Endodermal cell (in vitro differentiated cells): ENCODE data around the gene HECTD1. TPM values are rescaled to one million over a fixed set of nuclear protein-coding genes. Genes with fewer than 3 reads are reported as not detected.

Experiments used
- DNase-seq: peaks from one replicate; pipeline ENCODE4 v3.0.0-alpha.2; 2017
- H3K27ac ChIP-seq: 2 replicates; pipeline ENCODE4 v1.5.1; 2013; ENCODE audit warnings: mild to moderate bottlenecking, low read depth, low read length, moderate library complexity
- H3K27me3 ChIP-seq: 2 replicates; pipeline ENCODE4 v1.6.1; 2013; ENCODE audit warnings: mild to moderate bottlenecking, low read length, moderate library complexity; ENCODE audit not compliant: insufficient read depth, control insufficient read depth, poor library complexity, severe bottlenecking
- H3K36me3 ChIP-seq: 2 replicates; pipeline ENCODE4 v1.7.0; 2013; ENCODE audit warnings: mild to moderate bottlenecking, low read length, moderate library complexity; ENCODE audit not compliant: control insufficient read depth, insufficient read depth
- H3K4me1 ChIP-seq: one replicate; pipeline ENCODE4 v1.7.0; 2013; ENCODE audit warnings: low read length; ENCODE audit not compliant: control insufficient read depth, insufficient read depth
- H3K4me3 ChIP-seq: 2 replicates; pipeline ENCODE4 v1.5.1; 2013; ENCODE audit warnings: mild to moderate bottlenecking, low read length, moderate library complexity
- H3K9ac ChIP-seq: 2 replicates; pipeline ENCODE4 v1.6.1; 2013; ENCODE audit warnings: mild to moderate bottlenecking, low read length, moderate library complexity; ENCODE audit not compliant: poor library complexity, severe bottlenecking; ENCODE audit errors: extremely low read depth
- H3K9me3 ChIP-seq: 2 replicates; pipeline ENCODE4 v1.6.1; 2013; ENCODE audit warnings: mild to moderate bottlenecking, low read length, moderate library complexity; ENCODE audit not compliant: control insufficient read depth
- H3K27ac Mint-ChIP-seq: 2 replicates; pipeline ENCODE4 v1.8.0; 2020; ENCODE audit warnings: mixed read lengths
- H3K27me3 Mint-ChIP-seq: 2 replicates; pipeline ENCODE4 v1.8.0; 2021; ENCODE audit warnings: mild to moderate bottlenecking, mixed read lengths; ENCODE audit not compliant: insufficient read depth
- H3K36me3 Mint-ChIP-seq: 2 replicates; pipeline ENCODE4 v1.8.0; 2020; ENCODE audit warnings: low read depth, mixed read lengths
- H3K4me1 Mint-ChIP-seq: 2 replicates; pipeline ENCODE4 v1.8.0; 2020; ENCODE audit warnings: mixed read lengths
- H3K4me3 Mint-ChIP-seq: 2 replicates; pipeline ENCODE4 v1.8.0; 2020; ENCODE audit warnings: mild to moderate bottlenecking, moderate library complexity, mixed read lengths
- H3K9me3 Mint-ChIP-seq: 2 replicates; pipeline ENCODE4 v1.8.0; 2020; ENCODE audit warnings: mild to moderate bottlenecking, mixed read lengths
- WGBS, 2 experiments: methylation state at CpG; one replicate each; pipeline versions ENCODE4 v1.1.5 to v1.1.7; 2013; ENCODE audit warnings: missing lambda C conversion rate in 2 of 2, mixed read lengths in 1 of 2; ENCODE audit not compliant: insufficient coverage in 1 of 2, insufficient read length in 1 of 2; 5-methylcytosine and 5-hydroxymethylcytosine counted together
- total RNA-seq, 2 donors: library from RNA; stranded (reverse); fragmentation: NEBNext Ultra II Directional in 1 of 2; extraction: Animal tissue kit (Norgen Biotek cat#: 25700) in 1 of 2; gene quantifications; 2 replicates in 1 of 2; 3 replicates in 1 of 2; pipeline ENCODE4 v1.2.1, GENCODE V29; 2021
- TF ChIP-seq, protein P1 (sequence below): fragments of 200-600 bp; sonication (generic); conservative IDR thresholded peaks from 2 replicates; pipeline ENCODE4 v1.5.0; 2021; ENCODE audit warnings: antibody characterized with exemption, mild to moderate bottlenecking

Gene HECTD1
- total RNA-seq, 2 donors from 2014 or later: 118 to 132 TPM

DNA sequence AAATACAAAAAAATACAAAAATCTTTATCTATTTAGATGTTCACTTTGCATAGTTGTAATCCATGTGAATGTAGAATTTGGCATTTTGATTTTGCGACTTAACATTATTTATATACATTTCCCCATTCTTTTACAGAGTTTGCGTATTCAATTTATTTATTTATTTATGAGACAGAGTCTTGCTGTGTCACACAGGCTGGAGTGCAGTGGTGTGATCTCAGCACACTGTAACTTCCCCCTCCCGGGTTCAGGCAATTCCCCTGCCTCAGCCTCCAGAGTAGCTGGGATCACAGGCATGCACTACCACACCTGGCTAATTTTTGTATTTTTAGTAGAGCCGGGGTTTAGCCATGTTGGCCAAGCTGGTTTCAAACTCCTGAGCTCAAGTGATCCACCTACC, 156.1 kb downstream of the HECTD1 start:
- Mint-ChIP-seq H3K4me3 (no peak overlapping the region), H3K27ac (no peak overlapping the region), H3K27me3 (no peaks in the 10 kb centered on the region), H3K4me1 (peaks cover 6% of the 10 kb centered on the region), H3K36me3 (peaks cover 9% of the 10 kb centered on the region), H3K9me3 (no peaks in the 10 kb centered on the region)
- DNase-seq: no peak
- Histone ChIP-seq H3K36me3 (no peaks in the 10 kb centered on the region), H3K9me3 (no peaks in the 10 kb centered on the region), H3K9ac (no peak overlapping the region), H3K27ac (no peak overlapping the region), H3K4me3 (no peak overlapping the region), H3K4me1 (no peaks in the 10 kb centered on the region), H3K27me3 (no peaks in the 10 kb centered on the region)
- TF ChIP-seq, protein P1, sequence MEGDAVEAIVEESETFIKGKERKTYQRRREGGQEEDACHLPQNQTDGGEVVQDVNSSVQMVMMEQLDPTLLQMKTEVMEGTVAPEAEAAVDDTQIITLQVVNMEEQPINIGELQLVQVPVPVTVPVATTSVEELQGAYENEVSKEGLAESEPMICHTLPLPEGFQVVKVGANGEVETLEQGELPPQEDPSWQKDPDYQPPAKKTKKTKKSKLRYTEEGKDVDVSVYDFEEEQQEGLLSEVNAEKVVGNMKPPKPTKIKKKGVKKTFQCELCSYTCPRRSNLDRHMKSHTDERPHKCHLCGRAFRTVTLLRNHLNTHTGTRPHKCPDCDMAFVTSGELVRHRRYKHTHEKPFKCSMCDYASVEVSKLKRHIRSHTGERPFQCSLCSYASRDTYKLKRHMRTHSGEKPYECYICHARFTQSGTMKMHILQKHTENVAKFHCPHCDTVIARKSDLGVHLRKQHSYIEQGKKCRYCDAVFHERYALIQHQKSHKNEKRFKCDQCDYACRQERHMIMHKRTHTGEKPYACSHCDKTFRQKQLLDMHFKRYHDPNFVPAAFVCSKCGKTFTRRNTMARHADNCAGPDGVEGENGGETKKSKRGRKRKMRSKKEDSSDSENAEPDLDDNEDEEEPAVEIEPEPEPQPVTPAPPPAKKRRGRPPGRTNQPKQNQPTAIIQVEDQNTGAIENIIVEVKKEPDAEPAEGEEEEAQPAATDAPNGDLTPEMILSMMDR: no peak
- WGBS, 2 experiments: 96 to 100% methylated on average over 2 to 3 of the region's 4 CpGs

DNA sequence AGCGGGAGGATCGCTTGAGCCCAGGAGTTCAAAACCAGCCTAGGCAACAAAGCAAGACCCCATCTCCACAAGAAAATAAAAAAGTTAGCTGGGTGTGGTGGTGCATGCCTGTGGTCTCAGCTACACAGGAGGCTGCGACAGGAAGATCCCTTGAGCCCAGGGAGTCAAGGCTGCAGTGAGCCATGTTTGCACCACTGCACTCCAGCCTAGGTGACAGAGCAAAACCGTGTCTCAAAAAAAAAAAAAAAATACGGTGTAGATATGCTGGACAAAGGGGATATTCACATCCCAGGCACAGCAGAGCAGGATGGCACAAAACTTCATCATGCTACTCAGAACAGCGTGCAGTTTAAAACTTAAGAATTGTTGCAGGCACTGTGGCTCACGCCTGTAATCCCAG, 156.6 kb downstream of the HECTD1 start:
- Mint-ChIP-seq H3K27ac (peak overlapping the region; percentile 37), H3K9me3 (no peaks in the 10 kb centered on the region), H3K36me3 (peaks cover 9% of the 10 kb centered on the region), H3K4me3 (no peak overlapping the region), H3K4me1 (peaks cover 6% of the 10 kb centered on the region), H3K27me3 (no peaks in the 10 kb centered on the region)
- no peaks in the 10 kb centered on the region for H3K36me3 ChIP-seq
- H3K4me3 ChIP-seq: no peak overlapping the region
- no peak overlapping the region for H3K27ac ChIP-seq
- no peak for DNase-seq
- no peak overlapping the region for H3K9ac ChIP-seq
- TF ChIP-seq, protein P1: no peak
- no peaks in the 10 kb centered on the region for H3K9me3 ChIP-seq
- WGBS, 2 experiments: 87 to 90% methylated on average over 2 to 7 of the region's 7 CpGs
- H3K4me1 ChIP-seq: no peaks in the 10 kb centered on the region
- no peaks in the 10 kb centered on the region for H3K27me3 ChIP-seq

Other genes starting within 250 kb of the HECTD1 start
- 10 to 100 TPM in 1 of 2 donors, 1 to 10 TPM in 1; 7.6 to 11.1 TPM for gene AP4S1, start 182.1 kb downstream of the HECTD1 start, total RNA-seq
- gene STRN3, start 181.4 kb downstream of the HECTD1 start, total RNA-seq: 10 to 100 TPM; 56.5 to 58.9 TPM
- 10 to 100 TPM; 31.7 to 36.4 TPM for gene HEATR5A, start 212.8 kb upstream of the HECTD1 start, total RNA-seq
- 10 to 100 TPM; 12.7 to 14.9 TPM for gene DTD2, start 249.7 kb upstream of the HECTD1 start, total RNA-seq